SK-N-SH (cell line): ENCODE results near the gene FCHSD2. TPM values are rescaled to one million over a fixed set of nuclear protein-coding genes. Genes with fewer than 3 reads are reported as not detected.

Experiments
- CTCF ChIA-PET: fragments of 300-600, 350-600 bp; formaldehyde crosslinking; extraction: SDS; loops from one replicate; lab custom pipeline; 2021; lab: Yijun Ruan, JAX
- POLR2A ChIA-PET: fragments of 350-600 bp; sonication (Branson Sonifier 250); formaldehyde crosslinking; extraction: SDS; loops from one replicate; lab custom pipeline; 2020; ENCODE audit warnings: antibody characterized with exemption, inconsistent platforms; lab: Yijun Ruan, JAX
- DNase-seq: peaks from one replicate; pipeline ENCODE4 v3.0.0; 2012
- H2AFZ ChIP-seq: fragments of 200-600 bp; sonication (generic); 2 replicates; pipeline ENCODE4 v1.8.1; 2016; ENCODE audit warnings: antibody characterized with exemption, mild to moderate bottlenecking, low read depth
- H3F3A ChIP-seq: fragments of 200-600 bp; sonication (generic); replicated peaks from 2 replicates; pipeline ENCODE3; 2016; ENCODE audit warnings: antibody characterized with exemption, mild to moderate bottlenecking; ENCODE audit not compliant: insufficient read depth
- H3K27ac ChIP-seq, 2 experiments: fragments of 200-500 bp in 1 of 2; fragments of 200-600 bp in 1 of 2; sonication (Bioruptor generic) in 1 of 2; sonication (generic), shearing (Covaris generic) in 1 of 2; 2 replicates each; pipeline versions ENCODE4 v1.5.1 to v1.6.1; 2014 to 2016; ENCODE audit warnings: low read depth in 2 of 2, inconsistent platforms in 1 of 2, low read length in 1 of 2, mild to moderate bottlenecking in 1 of 2, mixed read lengths in 1 of 2
- H3K27me3 ChIP-seq: fragments of 200-600 bp; sonication (generic), shearing (Covaris generic); 2 replicates; pipeline ENCODE4 v1.6.1; 2016; ENCODE audit warnings: mixed run types; ENCODE audit not compliant: insufficient read depth
- H3K36me3 ChIP-seq, 2 experiments: fragments of 200-500 bp in 1 of 2; fragments of 200-600 bp in 1 of 2; sonication (Bioruptor generic) in 1 of 2; sonication (generic) in 1 of 2; replicated peaks in 1 of 2; 2 replicates each; pipeline versions ENCODE3 to v1.5.1; 2014 to 2016; ENCODE audit warnings: low read length in 1 of 2, mild to moderate bottlenecking in 1 of 2; ENCODE audit not compliant: insufficient read depth in 2 of 2, control insufficient read depth in 1 of 2
- H3K4me1 ChIP-seq, 2 experiments: fragments of 200-500 bp in 1 of 2; fragments of 200-600 bp in 1 of 2; sonication (Bioruptor generic) in 1 of 2; sonication (generic), shearing (Covaris generic) in 1 of 2; 2 replicates each; pipeline versions ENCODE4 v1.5.1 to v1.6.1; 2014 to 2016; ENCODE audit warnings: low read depth in 1 of 2, low read length in 1 of 2, mixed run types in 1 of 2; ENCODE audit not compliant: insufficient read depth in 2 of 2, control insufficient read depth in 1 of 2
- H3K4me2 ChIP-seq: fragments of 200-600 bp; sonication (generic), shearing (Covaris generic); 2 replicates; pipeline ENCODE4 v1.6.1; 2017; ENCODE audit warnings: mixed run types
- H3K4me3 ChIP-seq, 2 experiments: fragments of 200-500 bp in 1 of 2; fragments of 200-600 bp in 1 of 2; sonication (Bioruptor generic) in 1 of 2; sonication (generic), shearing (Covaris generic) in 1 of 2; 2 replicates each; pipeline versions ENCODE4 v1.5.1 to v1.8.1; 2014 to 2016; ENCODE audit warnings: low read depth in 2 of 2, inconsistent platforms in 1 of 2, low read length in 1 of 2, mild to moderate bottlenecking in 1 of 2, mixed read lengths in 1 of 2, moderate library complexity in 1 of 2
- H3K79me2 ChIP-seq: fragments of 200-600 bp; sonication (generic); 2 replicates; pipeline ENCODE4 v1.8.1; 2017; ENCODE audit warnings: mild to moderate bottlenecking; ENCODE audit not compliant: insufficient read depth
- H3K9ac ChIP-seq: fragments of 200-600 bp; sonication (generic); 2 replicates; pipeline ENCODE4 v1.6.1; 2017; ENCODE audit warnings: mixed run types
- H3K9me2 ChIP-seq: fragments of 200-600 bp; sonication (generic); 2 replicates; pipeline ENCODE4 v1.6.1; 2017; ENCODE audit warnings: mixed run types
- H3K9me3 ChIP-seq: fragments of 200-600 bp; sonication (generic); 2 replicates; pipeline ENCODE4 v1.6.1; 2017; ENCODE audit warnings: mixed run types, mild to moderate bottlenecking, moderate library complexity
- H4K20me1 ChIP-seq: fragments of 200-600 bp; sonication (generic); 2 replicates; pipeline ENCODE4 v1.6.1; 2017; ENCODE audit warnings: mild to moderate bottlenecking, mixed run types; ENCODE audit not compliant: insufficient read depth
- CHD2 ChIP-seq: fragments of 150-350 bp; IDR thresholded peaks from 2 replicates; pipeline ENCODE4 v1.6.1; 2018; ENCODE audit warnings: low read length; ENCODE audit not compliant: partially characterized antibody
- EZH2phosphoT487 ChIP-seq: fragments of 200-600 bp; sonication (generic); IDR thresholded peaks from 2 replicates; pipeline ENCODE4 v1.6.1; 2017; ENCODE audit warnings: low read depth, mixed run types, mild to moderate bottlenecking, antibody characterized with exemption, moderate library complexity, borderline replicate concordance
- FOSL2 ChIP-seq: IDR thresholded peaks from 2 replicates; pipeline ENCODE4 v1.4.0; 2012; ENCODE audit warnings: low read depth, mild to moderate bottlenecking, moderate library complexity, borderline replicate concordance
- FOXJ3 ChIP-seq: sonication (generic); formaldehyde crosslinking; IDR thresholded peaks from 2 replicates; pipeline ENCODE4 v1.5.1; 2020; ENCODE audit warnings: mild to moderate bottlenecking, missing genetic modification reagents
- FOXM1 ChIP-seq: IDR thresholded peaks from 2 replicates; pipeline ENCODE4 v1.4.0; 2012; ENCODE audit warnings: low read depth, mild to moderate bottlenecking
- GATA2 ChIP-seq: sonication (generic); formaldehyde crosslinking; IDR thresholded peaks from 2 replicates; pipeline ENCODE4 v1.5.0; 2020; ENCODE audit warnings: mild to moderate bottlenecking, missing genetic modification reagents
- MEF2A ChIP-seq: IDR thresholded peaks from 2 replicates; pipeline ENCODE4 v1.4.0; 2012; ENCODE audit warnings: low read depth, borderline replicate concordance
- NFIC ChIP-seq: IDR thresholded peaks from 2 replicates; pipeline ENCODE4 v1.4.0; 2012; ENCODE audit warnings: borderline replicate concordance
- NRF1 ChIP-seq: IDR thresholded peaks from 2 replicates; pipeline ENCODE4 v1.6.1; 2012; ENCODE audit warnings: low read depth, mild to moderate bottlenecking, low read length
- POLR2AphosphoS5 ChIP-seq: IDR thresholded peaks from 2 replicates; pipeline ENCODE4 v1.6.1; 2012; ENCODE audit warnings: low read depth, low read length
- RCOR1 ChIP-seq: fragments of 150-350 bp; IDR thresholded peaks from 2 replicates; pipeline ENCODE4 v1.6.1; 2017; ENCODE audit warnings: antibody characterized with exemption, low read length
- RFX5 ChIP-seq: IDR thresholded peaks from 2 replicates; pipeline ENCODE4 v1.6.1; 2012; ENCODE audit warnings: mild to moderate bottlenecking, improper control_type of control experiment, low read length
- RXRA ChIP-seq: IDR thresholded peaks from 2 replicates; pipeline ENCODE4 v1.4.0; 2012; ENCODE audit warnings: low read depth, mild to moderate bottlenecking, borderline replicate concordance
- SMC3 ChIP-seq: IDR thresholded peaks from 2 replicates; pipeline ENCODE4 v1.6.1; 2012; ENCODE audit warnings: low read depth, low read length, improper control_type of control experiment
- YY1 ChIP-seq: IDR thresholded peaks from 2 replicates; pipeline ENCODE4 v1.4.0; 2012; ENCODE audit warnings: low read depth, mild to moderate bottlenecking
- WGBS: methylation state at CpG from one replicate; pipeline ENCODE4 v1.1.6; 2017; ENCODE audit warnings: low lambda C conversion rate; 5-methylcytosine and 5-hydroxymethylcytosine counted together
- polyA plus RNA-seq, 3 experiments: library from polyadenylated mRNA; depleted of rRNA; stranded (reverse); fragments of >200 nt; gene quantifications; 2 replicates each; pipeline ENCODE4 v1.2.3, GENCODE V29; 2012
- TF ChIP-seq, protein P1 (sequence below): IDR thresholded peaks from 2 replicates; pipeline ENCODE4 v1.6.1; 2012; ENCODE audit warnings: mild to moderate bottlenecking, low read depth, low read length, moderate library complexity
- TF ChIP-seq, protein P2 (sequence below): IDR thresholded peaks from 2 replicates; pipeline ENCODE4 v1.4.0; 2012; ENCODE audit warnings: low read depth, borderline replicate concordance
- TF ChIP-seq, protein P3 (sequence below): fragments of 200-600 bp; sonication (generic); IDR thresholded peaks from 2 replicates; pipeline ENCODE4 v1.6.1; 2017; ENCODE audit warnings: antibody characterized with exemption, mild to moderate bottlenecking, moderate library complexity

FCHSD2 gene
- polyA plus RNA-seq, 1 of the 3 experiments (the other 2 are of a cell fraction), result 10.4 TPM

DNA sequence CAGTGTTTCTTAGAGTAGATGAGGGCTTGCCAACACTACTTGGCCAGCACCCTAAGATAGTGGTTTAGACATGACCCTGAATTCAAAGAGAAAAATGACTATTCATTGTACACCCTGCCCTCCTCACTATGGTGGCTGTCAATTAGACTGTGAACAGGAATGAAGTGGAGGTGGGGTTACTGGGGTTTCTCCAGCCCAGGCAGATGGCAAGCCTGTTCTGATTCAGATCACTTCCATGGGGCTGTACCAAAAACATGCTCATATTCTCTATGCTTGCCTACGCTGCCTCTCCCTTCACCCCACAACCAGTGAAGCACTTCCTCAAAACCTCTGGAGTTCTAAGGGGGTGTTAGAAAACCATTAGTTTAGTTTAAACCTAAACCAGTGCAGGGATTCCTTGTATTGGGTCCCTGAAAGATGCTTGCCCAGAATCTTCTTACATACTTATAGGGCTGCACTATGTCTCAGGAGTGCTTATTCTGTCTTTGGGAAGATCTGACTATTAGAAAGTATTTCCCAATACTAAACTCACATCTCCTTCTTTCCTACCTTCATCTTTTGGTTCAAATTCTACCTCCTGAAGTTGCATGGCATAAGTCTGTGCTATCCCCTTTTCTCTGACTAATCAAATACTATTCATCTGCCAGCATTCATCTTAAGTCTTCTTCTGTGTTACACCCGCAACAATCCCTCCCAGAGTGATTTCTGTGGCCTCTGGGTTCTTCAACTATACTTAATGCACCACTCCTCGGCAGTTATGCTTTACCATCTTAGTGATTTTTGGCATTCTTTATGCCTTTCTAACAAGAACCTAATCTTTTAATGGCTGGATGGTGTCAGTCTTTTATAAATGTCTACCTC, 256.1 kb downstream of the FCHSD2 start (continued):
- TF ChIP-seq CHD2 (no peak), RCOR1 (no peak), YY1 (no peak), NRF1 (no peak), POLR2AphosphoS5 (no peak), MEF2A (no peak), RFX5 (no peak), RXRA (no peak)
- TF ChIP-seq, all 33 proteins: peak for 0

DNA sequence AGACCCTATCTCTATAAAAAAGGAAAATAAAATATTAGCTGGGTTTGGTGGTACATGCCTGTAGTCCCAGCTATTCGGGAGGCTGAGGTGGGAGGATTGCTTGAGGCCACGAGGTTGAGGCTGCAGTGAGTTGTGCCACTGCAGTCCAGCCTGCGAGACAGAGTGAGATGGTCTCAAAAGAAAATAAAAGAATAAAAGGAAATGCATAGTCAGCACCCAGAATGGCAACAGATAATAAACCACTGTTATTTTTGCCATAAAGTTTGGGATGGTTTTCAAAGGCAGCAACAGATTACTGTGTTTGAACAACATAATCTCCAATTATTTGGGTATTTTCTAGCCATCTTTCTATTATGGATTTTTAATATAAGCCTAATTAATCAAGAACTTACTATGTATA, 266.0 kb downstream of the FCHSD2 start:
- Histone ChIP-seq H3K9me2 (no peaks in the 10 kb centered on the region), H3K9ac (no peak overlapping the region), H3K27ac (no peak overlapping the region), H3K9me3 (no peaks in the 10 kb centered on the region), H3K27me3 (no peaks in the 10 kb centered on the region), H3K4me3 (no peak overlapping the region), H4K20me1 (no peaks in the 10 kb centered on the region), H3F3A (peaks cover 3% of the 10 kb centered on the region), H3K4me1 (no peaks in the 10 kb centered on the region; a peak in 1 of 4 replicates), H3K4me2 (no peak overlapping the region), H3K36me3 (peaks cover 0 to 33% of the 10 kb centered on the region in 2 experiments), H2AFZ (no peak overlapping the region), H3K79me2 (no peaks in the 10 kb centered on the region)
- ChIA-PET CTCF (interaction anchor here (1.0 to 1.4 kb wide), 2 partner anchors 15 to 266 kb away, joined by 4 to 6 read pairs; partner anchors contain the start of gene FCHSD2), POLR2A (no interaction called here)
- TF ChIP-seq EZH2phosphoT487, result no peak
- no peak for TF ChIP-seq FOSL2
- no peak for TF ChIP-seq SMC3
- TF ChIP-seq, protein P1, sequence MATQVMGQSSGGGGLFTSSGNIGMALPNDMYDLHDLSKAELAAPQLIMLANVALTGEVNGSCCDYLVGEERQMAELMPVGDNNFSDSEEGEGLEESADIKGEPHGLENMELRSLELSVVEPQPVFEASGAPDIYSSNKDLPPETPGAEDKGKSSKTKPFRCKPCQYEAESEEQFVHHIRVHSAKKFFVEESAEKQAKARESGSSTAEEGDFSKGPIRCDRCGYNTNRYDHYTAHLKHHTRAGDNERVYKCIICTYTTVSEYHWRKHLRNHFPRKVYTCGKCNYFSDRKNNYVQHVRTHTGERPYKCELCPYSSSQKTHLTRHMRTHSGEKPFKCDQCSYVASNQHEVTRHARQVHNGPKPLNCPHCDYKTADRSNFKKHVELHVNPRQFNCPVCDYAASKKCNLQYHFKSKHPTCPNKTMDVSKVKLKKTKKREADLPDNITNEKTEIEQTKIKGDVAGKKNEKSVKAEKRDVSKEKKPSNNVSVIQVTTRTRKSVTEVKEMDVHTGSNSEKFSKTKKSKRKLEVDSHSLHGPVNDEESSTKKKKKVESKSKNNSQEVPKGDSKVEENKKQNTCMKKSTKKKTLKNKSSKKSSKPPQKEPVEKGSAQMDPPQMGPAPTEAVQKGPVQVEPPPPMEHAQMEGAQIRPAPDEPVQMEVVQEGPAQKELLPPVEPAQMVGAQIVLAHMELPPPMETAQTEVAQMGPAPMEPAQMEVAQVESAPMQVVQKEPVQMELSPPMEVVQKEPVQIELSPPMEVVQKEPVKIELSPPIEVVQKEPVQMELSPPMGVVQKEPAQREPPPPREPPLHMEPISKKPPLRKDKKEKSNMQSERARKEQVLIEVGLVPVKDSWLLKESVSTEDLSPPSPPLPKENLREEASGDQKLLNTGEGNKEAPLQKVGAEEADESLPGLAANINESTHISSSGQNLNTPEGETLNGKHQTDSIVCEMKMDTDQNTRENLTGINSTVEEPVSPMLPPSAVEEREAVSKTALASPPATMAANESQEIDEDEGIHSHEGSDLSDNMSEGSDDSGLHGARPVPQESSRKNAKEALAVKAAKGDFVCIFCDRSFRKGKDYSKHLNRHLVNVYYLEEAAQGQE, result no peak
- TF ChIP-seq GATA2 (CRISPR knock-in tag), result no peak
- TF ChIP-seq, protein P2, sequence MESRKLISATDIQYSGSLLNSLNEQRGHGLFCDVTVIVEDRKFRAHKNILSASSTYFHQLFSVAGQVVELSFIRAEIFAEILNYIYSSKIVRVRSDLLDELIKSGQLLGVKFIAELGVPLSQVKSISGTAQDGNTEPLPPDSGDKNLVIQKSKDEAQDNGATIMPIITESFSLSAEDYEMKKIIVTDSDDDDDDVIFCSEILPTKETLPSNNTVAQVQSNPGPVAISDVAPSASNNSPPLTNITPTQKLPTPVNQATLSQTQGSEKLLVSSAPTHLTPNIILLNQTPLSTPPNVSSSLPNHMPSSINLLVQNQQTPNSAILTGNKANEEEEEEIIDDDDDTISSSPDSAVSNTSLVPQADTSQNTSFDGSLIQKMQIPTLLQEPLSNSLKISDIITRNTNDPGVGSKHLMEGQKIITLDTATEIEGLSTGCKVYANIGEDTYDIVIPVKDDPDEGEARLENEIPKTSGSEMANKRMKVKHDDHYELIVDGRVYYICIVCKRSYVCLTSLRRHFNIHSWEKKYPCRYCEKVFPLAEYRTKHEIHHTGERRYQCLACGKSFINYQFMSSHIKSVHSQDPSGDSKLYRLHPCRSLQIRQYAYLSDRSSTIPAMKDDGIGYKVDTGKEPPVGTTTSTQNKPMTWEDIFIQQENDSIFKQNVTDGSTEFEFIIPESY, result no peak
- TF ChIP-seq CHD2, result no peak
- TF ChIP-seq RCOR1, result no peak
- no peak for TF ChIP-seq NFIC
- no peak for TF ChIP-seq YY1
- TF ChIP-seq, protein P3, sequence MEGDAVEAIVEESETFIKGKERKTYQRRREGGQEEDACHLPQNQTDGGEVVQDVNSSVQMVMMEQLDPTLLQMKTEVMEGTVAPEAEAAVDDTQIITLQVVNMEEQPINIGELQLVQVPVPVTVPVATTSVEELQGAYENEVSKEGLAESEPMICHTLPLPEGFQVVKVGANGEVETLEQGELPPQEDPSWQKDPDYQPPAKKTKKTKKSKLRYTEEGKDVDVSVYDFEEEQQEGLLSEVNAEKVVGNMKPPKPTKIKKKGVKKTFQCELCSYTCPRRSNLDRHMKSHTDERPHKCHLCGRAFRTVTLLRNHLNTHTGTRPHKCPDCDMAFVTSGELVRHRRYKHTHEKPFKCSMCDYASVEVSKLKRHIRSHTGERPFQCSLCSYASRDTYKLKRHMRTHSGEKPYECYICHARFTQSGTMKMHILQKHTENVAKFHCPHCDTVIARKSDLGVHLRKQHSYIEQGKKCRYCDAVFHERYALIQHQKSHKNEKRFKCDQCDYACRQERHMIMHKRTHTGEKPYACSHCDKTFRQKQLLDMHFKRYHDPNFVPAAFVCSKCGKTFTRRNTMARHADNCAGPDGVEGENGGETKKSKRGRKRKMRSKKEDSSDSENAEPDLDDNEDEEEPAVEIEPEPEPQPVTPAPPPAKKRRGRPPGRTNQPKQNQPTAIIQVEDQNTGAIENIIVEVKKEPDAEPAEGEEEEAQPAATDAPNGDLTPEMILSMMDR, result no peak
- TF ChIP-seq FOXM1, result no peak
- no peak for TF ChIP-seq FOXJ3 (CRISPR knock-in tag)
- no peak for DNase-seq
- WGBS, result 95% methylated on average over 3 of the region's 3 CpGs
